Ecto neural progenitor cell (in vitro differentiated cells): Measurements from ENCODE around the gene CNTNAP2.

Experiments
- DNase-seq: peaks from one replicate; pipeline ENCODE4 v3.0.0-alpha.2; 2018; ENCODE audit warnings: low spot score

CNTNAP2 gene

DNA sequence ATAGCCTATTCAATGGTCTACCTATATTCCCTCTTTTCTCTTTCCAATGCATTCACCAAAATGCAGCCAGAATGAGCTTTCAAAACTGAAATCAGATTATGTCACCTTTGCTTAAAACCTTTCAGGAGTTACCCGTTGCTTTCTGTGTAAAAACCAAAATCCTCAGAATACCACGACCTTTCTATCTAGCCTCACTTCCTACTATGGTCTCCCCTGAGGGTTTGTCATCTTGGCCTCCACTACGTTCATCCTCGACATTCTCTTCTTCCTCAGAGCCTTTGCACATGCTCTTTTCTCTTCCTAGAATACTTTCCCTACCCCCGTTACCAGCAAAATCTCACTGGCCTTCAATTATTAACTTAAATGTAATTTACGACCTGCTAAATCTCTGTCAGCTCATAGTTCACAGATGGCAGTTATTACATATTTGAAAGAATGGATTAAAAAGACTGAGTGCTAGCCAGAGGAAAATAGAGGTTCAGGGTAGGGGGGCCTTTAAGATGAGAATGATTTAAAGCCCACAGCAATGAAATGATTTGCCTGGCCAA, 2093.1 kb downstream of the CNTNAP2 start:
- DNase-seq, result no peak

DNA sequence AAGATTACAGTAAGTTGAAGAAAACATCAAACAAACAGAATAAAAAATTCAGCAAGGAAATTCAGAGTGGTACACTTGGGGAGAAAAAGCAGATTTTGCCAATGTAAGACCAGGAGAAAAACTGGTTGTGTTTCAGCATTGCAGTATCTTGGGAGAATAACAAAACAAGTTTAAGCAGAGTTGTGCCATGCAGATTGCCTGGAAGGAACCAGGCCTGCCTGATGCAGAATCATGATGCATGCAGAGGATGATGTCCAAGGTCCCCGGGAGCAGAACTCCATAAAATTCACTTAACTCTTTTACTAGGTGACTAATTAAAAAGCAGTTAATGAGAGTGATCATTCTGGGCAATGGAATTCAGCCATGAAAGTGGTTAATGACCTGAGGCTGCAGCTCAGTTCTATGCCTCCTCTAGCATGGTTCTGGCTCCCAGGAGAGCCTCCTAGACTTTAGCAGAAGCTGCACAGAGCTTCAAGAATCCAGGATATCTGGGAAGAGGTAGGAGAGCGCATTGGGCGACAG, 2094.3 kb downstream of the CNTNAP2 start:
- DNase-seq, result no peak

DNA sequence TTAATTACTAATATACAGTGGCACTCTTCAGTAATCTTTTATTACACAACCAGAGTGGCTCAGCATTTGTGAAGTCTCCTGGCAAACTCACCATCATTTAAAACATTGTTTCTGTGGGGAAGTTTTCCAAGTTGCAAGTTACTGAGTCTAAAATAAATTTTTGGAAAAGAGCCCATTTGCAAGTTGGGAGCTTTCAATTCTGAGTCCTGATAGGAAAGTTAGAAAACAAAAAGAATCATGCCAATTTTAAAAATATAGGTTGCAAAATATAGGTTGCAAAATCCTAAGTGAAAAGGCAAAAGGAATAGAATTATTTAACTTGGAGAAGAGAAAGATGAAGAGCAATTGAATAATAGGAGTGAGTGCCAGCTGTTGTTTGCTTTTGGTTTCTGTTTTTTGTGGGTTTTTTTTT, 2095.1 kb downstream of the CNTNAP2 start:
- DNase-seq, result no peak

DNA sequence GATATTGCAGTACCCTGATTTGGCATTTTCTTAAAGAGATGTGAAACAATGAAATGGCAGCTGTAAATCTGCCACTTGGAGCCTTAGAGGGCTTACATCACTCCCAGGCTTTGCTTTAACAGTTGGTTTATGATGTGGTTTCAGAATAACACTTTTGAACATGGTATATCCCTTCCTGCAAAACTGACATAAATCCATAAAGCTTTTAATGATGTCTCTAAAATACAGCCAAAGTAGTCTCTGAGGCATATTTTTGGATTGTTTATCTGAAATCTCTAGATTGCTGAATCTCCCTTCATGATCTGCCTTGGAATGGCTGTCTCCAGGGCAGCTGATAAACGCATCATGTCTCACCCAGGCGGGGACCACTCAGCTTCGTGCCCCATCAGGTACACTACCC, 2096.1 kb downstream of the CNTNAP2 start:
- DNase-seq, result no peak

DNA sequence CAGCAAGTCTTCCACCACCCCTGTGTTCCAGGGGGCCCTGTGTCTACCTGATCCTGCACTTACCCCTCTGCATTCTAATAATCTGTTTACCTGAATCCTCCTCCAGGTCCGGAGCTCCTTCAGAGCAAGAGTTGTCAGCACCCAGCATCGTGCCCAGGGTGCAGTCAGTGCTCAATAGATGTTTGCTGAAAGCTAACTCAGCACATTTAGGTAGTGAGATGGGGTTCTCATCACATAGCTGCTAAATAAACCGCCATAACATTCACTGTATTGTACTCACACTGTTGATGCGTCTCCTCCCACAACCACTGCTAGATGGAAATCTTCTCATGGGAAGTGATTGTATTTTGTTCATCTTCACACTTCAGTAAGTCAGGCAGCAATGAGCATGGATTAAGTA, 2097.5 kb downstream of the CNTNAP2 start:
- no peak for DNase-seq

DNA sequence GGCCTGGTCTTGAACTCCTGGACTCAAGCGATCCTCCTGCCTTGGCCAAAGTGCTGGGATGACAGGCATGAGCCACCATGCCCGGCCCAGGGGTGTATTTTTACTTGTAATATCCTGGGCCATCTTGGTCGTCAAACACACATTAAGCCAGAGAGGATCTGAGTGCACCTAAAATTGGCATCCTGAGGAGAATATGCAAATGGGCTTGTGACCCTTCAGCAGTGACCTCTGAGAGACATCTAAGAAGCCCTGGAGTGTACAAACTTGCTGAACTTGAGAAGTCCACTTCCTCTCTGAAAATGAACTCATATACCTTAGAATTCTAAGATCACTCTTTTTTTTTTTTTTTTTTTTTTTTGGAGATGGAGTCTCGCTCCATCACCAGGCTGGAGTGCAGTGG, 2102.0 kb downstream of the CNTNAP2 start:
- DNase-seq, result no peak

DNA sequence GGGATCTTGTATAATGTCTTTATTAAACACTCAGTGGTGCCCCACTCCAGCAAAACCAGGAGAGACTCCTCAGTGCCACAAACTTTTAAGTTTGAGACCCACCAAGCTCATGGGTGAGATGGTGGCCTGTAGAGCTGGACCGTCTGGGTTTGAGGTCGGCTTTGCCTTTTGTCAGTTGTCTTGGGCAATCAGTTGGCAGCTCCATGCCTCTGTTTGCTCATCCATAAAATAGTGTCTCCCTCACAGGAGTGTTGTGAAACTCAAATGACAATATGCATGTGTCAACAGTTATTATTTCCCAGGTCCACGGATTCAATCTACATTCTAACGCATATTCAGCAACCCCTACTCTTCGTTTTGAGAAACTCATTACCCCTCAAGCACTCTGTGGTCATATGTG, 2106.1 kb downstream of the CNTNAP2 start:
- no peak for DNase-seq

DNA sequence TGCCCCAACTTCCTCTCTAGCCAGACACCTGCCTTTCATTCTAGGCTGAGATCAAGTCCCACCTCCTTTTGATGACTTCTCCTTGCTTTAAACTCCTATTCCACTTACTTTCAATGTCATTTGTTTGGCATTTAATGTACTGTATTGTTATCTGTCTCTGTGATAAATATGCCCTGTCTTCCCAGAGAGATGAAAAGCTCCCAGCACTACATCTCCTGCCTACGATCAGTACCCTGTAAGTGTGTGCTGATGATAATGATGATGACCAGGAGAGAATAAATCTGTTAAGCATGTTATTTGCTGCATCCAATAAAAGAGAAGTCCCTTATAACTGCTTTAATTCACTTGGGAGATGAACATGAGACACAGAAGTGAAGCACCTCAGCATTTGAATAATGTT, 2106.6 kb downstream of the CNTNAP2 start:
- no peak for DNase-seq

DNA sequence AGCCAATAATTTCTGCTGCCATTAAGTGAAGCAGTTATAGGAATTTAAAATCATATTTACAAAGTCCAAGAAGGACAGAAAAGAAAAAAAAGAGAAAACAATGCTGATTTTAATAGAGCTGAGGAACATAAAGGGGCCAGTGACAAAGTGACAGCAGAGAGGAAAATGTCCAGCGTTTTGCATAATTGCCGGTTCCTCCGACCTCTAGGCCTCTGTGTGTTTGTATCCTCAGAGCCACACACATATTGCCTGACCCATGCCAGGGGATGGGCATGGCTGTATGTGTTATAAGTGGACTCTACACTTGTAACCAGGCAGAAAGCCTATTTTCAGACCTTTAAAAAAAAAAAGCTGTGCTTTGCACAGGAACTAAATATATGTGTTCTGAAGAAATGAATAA, 2107.1 kb downstream of the CNTNAP2 start:
- no peak for DNase-seq

DNA sequence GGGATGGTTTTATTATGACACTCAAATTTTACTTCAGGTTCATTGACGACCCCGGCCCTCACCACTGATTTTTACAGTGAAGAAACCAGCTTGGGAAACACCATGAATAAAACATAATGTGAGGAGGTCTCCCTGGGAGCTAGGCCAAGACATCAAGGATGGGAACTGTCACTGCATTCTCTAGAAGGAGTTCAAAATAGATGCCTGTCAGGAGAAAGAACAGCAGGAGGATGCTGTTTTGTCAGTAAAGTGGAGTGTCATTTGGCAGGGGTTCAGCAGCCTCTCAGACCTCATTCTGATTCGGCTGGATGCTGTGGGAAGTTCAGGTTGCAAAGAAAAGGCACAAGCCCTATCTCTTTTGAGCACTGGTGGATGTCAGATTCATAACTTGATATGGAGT, 2113.7 kb downstream of the CNTNAP2 start:
- DNase-seq, result no peak

DNA sequence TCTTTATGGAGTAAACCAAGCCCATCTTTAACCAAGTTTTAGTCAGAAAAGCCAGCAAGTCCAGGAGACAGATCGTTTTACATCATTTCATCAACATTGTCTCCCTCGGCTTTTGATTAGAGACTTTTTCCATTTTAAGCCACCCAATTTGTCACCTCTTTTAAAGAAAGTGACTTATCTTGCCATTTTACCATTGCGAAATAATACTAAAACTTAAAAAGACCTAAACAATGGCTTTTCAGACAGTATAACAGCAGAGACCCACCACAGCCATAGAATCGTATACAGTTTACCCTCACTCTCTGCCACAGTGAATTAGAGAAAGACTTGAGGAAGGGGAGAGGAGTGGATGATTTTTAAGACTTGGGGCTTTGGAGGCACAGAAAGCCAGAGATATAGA, 2114.3 kb downstream of the CNTNAP2 start:
- DNase-seq, result no peak

DNA sequence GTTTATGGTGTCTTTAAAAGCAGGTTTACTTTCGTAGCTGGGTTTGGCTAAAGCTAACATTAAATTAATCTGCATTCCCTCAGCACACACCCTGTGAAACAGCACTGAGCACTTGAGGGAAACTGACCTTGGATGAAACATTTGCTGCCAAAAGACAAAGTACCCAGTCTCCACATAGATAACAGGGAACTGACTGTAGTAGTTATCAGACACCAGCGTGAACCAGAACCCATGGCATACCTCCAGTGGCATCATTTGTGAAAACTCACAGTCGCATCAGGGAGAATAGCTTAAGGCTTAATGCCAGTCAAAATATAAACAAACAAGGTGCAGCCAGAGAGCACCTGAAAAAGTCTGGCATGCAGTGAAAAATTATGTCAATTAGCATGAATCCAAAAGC, 2116.2 kb downstream of the CNTNAP2 start:
- no peak for DNase-seq

DNA sequence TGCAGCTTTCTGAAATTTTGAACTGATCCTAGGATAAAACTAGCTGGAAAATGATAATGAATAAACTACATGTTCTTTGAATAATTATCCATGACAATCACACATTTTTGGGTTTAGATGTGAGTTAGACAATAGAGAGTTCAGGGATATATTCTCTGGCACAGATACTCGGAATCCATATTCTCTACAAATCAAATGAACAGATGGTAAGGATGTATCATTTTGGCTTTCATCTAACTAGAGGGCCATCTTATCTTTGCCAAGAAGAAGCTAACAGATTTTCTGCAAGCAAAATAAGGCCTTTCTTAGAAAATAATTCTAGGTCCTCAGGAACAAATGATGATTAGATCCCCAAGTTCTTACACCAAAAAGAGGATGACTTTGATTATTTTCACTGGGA, 2118.1 kb downstream of the CNTNAP2 start:
- no peak for DNase-seq

DNA sequence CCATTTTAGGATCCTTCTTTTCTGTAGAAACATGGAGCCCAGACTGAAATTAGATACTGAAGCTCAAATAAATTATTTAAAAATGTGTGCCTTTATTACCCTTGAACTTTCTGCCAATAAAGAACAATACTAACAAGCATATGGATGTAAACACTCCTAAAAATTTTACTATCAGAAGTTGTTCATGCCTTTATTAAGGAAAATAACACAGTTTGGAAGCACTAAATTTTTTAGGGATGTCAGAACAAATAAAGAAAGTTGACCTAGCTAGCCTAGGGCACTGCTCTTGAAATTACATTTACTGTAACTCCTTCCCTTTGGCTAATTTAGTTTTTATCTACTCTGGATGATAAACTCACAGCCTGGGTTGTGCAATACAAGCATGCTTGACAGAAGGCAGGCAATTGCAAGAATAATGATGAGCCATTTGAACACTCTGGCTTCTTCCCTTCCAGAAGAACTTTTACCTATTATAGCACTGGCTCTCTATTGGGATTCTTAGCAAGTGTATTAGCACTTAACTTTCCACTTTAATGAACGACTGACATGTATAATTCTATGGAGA, 2122.2 kb downstream of the CNTNAP2 start:
- DNase-seq, result no peak

DNA sequence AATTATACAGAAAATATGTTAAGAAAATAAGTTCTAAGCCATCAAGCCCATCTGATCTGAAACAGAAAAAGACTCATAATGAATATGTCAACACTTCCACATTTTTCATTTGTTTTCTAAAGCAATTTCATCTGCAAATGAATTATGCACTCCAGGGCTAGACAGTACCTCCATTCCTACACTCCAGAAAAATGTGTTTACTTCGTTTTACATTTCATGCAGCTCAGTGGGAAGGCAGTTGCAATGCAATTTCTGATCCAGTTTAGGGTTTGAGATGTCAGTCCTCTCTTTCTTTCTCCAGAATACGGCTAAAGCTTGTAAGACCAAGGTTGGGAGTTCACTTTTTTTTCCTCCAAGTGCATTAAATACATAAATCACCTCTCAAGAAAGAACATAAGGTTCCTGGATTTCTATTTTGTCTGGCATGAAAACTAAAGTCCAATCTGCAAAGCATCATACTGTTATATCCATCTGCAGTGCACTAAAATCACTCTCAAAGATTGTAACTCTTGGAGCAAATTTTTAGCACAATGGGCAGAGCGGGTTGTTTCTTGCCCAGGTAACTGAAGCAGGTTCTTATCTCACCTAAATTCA, 2125.2 kb downstream of the CNTNAP2 start:
- no peak for DNase-seq

DNA sequence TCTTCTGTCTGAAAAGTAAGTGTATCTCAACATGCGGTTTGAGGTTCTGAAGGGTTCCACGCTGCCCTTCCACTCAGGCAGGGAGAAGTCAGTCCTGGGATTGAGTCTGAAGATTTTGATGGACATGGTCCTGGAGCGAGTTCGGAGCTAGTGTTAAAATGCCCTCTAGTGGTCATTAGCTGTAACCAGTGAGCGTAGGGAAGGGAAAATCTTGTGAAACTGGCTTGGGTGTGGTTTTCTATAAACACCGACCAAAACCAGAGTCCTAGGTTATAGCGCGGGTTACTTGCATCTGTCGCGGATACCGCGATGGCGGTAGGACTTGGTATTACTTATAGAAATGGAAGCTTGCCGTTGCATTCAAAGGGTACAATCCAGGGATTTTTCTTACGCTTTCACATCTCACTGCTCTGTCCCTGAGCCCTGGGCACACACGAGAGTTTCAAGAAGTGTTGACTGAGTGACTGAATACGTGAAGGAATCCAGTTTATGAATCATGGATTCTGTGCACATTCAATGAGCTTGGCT, 2125.8 kb downstream of the CNTNAP2 start:
- peak; percentile 55 for DNase-seq

DNA sequence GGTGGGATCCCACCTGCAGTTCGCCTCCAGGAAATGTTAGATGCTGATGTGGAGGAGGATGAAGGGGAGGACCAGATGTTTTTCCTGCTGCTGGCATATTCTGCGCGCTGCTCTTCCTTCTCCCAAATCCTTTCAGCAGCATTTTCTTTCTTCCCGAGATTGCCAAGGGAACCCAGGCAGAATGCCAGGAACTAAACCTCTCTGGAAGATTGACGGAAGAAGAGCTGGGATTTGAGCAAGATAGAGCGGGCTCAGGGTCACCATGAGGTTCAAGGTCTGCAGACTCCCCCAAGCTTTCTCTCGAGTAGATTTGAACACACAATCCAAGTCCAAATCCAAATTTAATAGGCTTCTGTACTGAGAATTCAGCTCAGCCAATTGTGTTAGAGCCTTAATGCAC, 2128.8 kb downstream of the CNTNAP2 start:
- no peak for DNase-seq

DNA sequence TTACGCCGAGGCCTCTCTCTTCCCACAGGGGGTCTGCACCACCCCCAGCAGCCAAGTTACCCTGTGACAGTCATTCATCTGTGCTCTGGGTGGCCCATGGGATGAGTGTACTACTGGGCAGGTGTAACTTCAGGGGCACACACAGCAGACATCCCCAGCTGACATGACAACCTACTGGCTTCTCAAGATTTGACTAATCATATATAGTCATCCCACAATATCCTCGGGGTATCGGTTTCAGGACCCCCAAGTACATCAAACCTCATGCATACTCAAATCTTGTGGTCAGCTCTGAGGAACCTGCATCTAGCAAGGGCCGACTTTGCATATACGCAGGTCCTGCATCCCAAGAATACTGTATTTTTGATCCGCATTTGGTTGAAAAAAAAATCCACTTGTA, 2137.0 kb downstream of the CNTNAP2 start:
- DNase-seq, result no peak

DNA sequence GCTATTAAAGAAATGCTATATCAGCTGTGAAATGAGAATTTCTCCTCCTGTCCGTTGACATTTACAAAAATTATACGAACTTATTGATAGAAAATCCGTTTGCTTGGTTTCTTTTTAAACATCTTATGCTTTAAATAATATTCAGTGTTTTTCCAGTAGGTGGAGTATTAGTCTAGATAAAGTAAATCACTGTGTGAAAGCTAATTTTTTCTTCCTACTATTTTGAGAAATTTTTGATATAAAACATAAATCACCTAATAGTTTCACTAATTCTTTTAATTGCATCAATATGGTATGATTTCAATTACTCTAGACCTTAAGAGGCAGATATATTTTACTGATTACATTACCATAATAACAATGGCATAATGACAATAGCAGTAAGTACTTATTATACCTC, 2138.7 kb downstream of the CNTNAP2 start:
- no peak for DNase-seq

DNA sequence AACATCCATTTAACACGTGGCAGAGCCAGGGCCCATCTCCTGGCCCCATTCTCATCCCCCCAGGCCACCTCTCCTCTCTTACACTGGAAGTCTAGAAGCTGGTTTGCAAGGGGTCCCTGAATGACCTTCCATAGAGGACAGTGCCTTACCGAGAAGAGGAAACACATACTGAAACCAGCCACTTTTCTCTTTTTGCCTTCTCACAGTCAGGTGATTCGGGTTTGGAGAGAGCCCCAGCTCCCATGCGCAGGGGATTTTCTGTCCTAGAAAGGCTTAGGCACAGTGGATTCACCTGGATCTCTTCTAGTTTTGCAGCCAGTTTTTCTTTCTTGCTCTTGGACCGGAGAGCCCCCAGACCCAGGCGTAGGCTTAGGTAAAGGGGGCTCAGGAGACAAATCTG, 2139.8 kb downstream of the CNTNAP2 start:
- no peak for DNase-seq

DNA sequence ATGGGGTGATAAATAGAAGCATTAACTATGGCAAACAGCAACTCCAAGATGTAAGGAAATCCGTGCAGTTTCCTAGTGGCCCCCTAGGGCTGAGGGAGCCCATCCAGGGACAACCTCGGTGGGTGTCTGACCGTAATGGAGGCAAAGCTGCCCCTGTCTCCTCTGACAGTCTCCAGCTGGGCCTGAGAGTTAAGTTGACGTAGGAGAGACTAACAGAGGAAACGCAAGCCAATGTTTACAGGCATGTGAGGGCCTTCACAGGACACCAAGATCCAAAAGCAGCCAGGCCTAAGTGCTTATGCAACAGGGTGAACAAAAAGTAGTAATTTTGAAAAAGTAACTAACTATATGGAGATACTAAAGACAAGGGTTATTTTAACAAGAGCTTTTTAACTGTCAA, 2144.0 kb downstream of the CNTNAP2 start:
- DNase-seq, result no peak

DNA sequence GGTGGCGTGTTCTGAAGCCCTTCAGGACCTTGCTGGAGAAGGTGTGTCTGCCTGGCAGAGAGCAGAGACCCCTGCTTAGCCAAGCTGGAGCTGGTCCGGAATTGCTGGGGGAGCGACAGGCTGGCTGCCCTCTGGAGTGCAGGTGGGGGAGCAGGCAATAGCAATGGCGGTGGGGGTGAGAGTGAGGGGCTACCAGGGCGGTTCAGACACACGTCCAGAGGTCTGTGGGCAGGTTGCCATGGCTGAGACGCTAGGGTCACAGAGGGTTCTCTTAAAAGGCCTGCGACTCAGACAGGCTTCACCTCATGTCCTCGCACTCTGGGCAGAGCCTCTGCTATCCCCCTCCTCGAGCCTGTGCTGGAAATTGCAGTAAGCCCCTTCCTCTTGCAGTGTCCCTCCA, 2144.9 kb downstream of the CNTNAP2 start:
- no peak for DNase-seq

DNA sequence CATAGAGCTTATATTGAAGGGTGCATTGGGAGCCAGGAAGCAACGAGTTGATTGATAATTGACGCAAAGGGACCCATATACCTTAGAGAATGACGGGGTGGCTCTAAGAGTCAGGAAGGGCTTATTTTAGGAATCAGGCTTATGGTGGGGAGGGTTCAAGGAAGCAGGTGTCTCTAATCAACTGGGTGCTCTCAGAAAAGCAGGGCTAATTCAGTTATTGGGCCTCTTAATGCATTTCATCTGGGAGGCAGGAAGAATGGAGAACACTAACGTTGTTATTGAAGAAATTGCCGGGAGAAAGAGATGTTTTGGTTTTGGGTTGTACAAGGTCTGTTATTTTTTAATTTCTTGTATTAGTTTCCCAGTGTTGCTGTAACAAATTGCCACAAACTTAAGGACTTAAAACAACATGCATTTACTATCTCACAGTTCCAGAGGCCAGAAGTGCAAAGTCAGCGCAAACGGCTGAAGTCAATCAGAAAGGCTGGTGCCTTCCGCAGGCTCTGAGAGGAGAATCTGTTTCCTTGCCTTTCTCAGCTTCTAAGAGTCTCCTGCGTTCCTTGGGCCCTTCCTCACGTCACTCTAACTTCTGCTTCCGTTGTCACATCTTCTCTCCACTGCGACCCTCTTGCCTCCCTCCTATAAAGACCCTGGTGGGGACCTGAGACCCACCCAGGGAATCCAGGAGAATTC, 2145.5 kb downstream of the CNTNAP2 start:
- DNase-seq, result no peak
